Bone marrow (tissue), 2 donors: ENCODE results near the gene PECR.

ENCODE experiments used
- DNase-seq, 2 donors: peaks; one replicate each; lab custom pipeline; 2025; lab: John Stamatoyannopoulos, UW

PECR gene

DNA sequence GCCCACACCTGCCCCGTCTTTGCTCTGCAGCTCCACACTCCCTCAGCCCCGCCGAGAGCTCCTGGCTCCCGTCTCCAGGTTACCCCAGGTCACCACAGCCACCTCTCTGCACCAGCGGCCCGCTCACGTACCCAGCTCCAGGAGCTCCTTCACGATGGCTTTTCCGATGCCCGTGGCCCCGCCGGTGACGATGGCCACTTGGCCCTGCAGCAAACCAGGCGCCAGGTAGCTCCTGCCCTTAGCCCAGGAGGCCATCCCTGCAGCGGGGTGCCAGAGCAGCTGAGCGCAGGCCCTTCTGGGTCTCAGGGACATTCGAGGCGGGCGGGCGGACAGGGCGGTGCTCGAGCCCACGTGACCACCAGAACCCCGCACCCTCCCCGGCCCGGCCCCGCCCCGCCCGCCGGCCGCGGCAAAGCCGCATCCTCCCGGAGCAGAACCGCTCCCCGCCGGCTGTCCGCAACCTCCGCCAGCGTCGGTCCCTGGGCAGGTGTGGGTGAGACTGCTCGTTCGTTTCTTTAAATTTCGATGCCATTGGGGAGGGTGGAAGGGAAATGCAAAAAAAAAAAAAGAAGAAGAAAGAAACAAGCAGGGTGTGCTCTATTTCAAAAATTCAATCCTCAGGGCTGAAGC lies at the start of gene PECR, which contains the start of gene TMEM169:
PECR (minus strand) TSS at position 323 of the 630 bp plus-strand sequence; CDS start at position 255, 68 bp downstream.
TMEM169 (plus strand) TSS at position 433 of the 630 bp plus-strand sequence. CDS start 14,045 bp downstream, outside the sequence.
- peak in 1 of 2 donors; percentile 7 for DNase-seq

DNA sequence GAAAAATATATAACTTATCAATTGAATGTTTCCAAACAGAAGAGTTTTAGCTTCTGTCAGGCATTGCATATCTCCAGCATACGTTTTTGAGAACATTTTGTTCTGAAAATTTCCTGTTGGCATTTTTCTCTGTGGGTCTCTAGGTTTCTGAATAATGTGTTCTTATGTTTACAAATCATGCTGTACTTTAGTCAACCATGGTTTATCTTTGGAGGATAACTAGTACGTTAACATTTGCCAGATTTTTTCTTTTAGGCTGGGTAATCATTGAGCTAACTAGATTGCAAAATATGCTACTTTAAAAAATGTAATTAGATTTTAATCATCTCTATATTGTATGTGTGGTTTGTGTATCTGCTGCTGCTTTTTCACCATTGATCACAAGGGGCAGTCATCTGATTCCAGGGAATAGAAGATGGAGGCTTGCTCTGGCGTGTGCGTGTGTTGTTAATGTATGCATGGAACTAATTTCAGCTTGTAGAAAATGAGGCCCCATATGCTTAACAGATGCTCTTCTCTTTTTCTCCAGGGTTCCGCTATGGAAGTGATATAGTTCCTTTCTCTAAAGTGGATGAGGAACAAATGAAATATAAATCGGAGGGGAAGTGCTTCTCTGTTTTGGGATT lies 48.9 kb upstream of the PECR start:
- no peak for DNase-seq

DNA sequence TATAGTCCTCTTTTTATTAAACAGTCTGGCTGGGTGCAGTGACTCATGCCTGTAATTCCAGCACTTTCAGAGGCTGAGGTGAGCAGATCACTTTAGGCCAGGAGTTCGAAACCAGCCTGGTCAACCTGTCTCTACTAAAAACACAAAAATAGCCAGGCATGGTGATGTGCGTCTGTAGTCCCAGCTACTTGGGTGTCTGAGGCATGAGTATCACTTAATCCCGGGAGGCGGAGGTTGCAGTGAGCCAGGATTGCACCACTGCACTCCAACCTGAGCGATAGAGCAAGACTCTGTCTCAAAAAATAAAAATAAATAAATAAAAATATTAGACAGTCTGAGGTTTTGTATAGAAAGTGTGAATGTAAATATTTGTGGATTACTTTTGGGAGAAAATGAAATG lies 45.3 kb upstream of the PECR start:
- no peak for DNase-seq

DNA sequence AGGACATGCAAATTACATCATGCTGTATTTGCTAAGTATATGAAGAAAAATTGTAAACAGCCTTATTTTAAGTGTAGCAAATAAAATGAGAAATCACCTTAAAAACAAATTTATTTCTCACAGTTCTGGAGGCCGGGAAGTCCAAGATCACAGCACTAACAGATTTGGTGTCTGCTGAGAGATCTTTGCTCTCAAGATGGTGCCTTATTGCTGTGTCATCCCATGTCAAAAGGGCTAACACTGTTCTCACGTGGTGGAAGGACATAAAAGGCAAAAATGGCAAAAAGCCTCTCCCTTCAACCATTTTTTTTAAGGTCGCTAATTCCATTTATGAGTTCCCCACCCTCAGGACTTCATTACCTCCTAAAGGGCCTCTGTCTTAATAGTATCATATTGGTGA lies 39.6 kb upstream of the PECR start:
- DNase-seq, result no peak

DNA sequence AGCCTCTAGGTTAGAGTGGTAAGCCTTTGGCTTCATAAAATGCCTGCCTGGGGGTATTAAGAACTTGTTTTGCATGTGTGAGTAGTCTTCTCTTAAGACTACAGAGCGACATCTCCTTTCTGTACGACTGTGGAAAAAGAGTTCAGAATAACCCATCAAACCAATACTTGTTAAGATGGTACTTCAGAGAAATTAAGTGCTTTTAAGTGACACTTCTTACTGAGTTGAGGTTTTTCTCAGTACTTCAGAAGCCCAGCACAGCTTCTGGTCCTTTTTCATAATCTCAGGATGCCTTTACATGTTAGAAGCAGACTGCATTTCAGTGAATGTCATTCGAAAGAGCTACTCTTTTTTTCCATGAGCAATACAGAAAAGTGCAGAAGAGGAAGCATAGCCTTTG lies 38.4 kb upstream of the PECR start:
- DNase-seq, result no peak

GRCh38 chr2:216119146-216119545 lies 37.5 kb upstream of the PECR start:
- no peak for DNase-seq

GRCh38 chr2:216118474-216118873 lies 36.9 kb upstream of the PECR start:
- no peak for DNase-seq

- no peak for DNase-seq
Measured at GRCh38 chr2:216117561-216118340, 36.1 kb upstream of the PECR start.

DNA sequence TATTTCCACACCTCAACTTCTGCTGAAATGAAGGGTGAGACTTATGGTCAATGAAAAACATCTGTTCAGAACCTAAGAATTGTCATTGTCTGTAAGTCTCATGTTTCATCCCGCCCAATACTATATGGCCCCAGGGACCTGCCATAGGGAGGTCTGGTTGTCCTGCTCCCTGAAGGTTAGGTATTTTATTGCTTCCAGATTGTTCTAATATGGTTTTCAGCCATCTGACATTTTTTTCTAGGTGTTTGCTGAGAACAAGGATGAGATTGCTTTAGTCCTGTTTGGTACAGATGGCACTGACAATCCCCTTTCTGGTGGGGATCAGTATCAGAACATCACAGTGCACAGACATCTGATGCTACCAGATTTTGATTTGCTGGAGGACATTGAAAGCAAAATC lies 34.8 kb upstream of the PECR start:
- DNase-seq, result no peak

- DNase-seq, result peak; percentile 84 to 98
Measured at GRCh38 chr2:216114714-216115531, 33.3 kb upstream of the PECR start.

GRCh38 chr2:216114382-216114713 lies 32.7 kb upstream of the PECR start:
- DNase-seq, result no peak

GRCh38 chr2:216113572-216113971 lies 32.0 kb upstream of the PECR start:
- DNase-seq, result no peak

DNA sequence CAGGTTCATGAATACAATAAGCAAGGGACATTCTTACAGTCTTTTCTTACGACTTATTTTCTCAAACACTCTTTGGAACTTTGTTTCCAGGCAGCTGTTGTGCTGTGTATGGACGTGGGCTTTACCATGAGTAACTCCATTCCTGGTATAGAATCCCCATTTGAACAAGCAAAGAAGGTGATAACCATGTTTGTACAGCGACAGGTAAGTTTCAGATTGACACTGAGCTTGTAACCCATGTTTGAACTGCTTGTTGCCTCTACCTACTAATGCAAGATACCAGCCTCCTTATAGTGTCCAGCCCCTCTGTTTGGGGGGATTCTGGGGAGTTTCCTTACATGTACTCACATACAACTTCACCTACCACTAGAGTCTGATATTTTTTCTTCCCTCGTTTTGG lies 31.3 kb upstream of the PECR start:
- no peak for DNase-seq

DNA sequence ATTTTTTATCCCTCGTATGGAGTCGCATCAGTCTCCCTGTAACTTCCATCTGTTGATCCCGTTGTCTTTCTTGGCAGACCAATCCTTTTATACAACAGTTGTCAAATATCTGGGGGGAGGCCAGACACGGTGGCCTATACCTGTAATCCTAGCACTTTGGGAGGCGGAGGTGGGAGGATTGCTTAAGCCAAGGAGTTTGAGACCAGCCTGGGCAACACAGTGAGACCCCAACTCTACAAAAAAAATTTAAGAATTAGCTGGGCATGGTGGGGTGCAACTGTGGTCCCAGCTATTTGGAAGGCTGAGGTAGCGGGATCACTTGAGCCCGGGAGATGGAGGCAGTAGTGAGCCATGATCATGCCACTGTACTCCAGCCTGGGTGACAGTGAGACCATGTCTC lies 29.5 kb upstream of the PECR start:
- DNase-seq, result no peak

- no peak for DNase-seq
Measured at GRCh38 chr2:216110620-216111019, 29.0 kb upstream of the PECR start.

- DNase-seq, result peak in 1 of 2 donors; percentile 26
Measured at GRCh38 chr2:216109962-216110614, 28.5 kb upstream of the PECR start.

GRCh38 chr2:216108967-216109921 lies 27.6 kb upstream of the PECR start, which contains the start of gene XRCC5:
Gene XRCC5, plus strand, starts transcription at chr2:216109348. Its CDS starts 89 bp downstream, at chr2:216109437.
- peak; percentile 90 to 98 for DNase-seq

GRCh38 chr2:216108310-216108966 lies 26.8 kb upstream of the PECR start:
- DNase-seq, result no peak

DNA sequence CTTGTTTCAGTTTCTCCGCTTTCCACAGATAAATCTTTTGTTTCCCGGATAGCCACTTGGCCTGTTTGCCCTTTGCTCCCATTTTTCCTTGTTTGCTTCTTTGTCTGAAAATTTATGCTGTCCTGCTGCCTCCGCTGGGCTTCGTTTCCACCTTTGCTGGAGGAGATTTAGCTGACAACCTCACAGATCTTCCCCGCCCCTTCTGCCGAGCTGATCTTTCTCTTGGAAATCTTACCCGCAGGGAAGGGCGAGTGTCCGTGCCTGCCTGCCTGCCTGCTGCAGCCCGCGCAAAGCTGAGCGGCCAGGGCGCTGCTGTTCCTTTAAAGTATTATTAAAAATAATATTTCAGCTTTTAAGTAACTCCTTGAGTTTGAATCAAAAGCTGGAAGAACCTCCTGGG lies 26.2 kb upstream of the PECR start:
- no peak for DNase-seq

DNA sequence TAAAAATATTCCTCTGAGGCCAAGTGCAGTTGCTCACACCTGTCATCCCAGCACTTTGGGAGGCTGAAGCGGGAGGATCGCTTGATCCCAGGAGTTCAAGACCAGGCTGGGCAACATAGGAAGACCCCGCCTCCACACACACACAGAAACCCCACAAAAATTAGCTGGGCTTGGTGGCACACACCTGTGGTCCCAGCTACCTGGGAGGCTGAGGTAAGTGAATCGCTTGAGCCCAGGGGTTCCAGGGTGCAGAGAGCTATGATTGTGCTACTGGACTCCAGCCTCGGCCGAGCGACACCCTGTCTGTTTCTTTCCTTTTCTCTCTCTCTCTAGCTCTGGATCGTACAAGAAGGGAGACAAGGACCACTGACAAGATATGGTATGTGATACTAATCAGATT lies 25.7 kb upstream of the PECR start:
- no peak for DNase-seq
